GM18517 (cell line): ENCODE measurements around the gene ZNF503.

Source experiments
- ATAC-seq: cut with Tn5 transposase; IDR thresholded peaks from one replicate; pipeline ENCODE4 v1.9.1; 2021; ENCODE audit warnings: mild to moderate bottlenecking, moderate library complexity; ENCODE audit not compliant: unreplicated experiment

ZNF503 gene

DNA sequence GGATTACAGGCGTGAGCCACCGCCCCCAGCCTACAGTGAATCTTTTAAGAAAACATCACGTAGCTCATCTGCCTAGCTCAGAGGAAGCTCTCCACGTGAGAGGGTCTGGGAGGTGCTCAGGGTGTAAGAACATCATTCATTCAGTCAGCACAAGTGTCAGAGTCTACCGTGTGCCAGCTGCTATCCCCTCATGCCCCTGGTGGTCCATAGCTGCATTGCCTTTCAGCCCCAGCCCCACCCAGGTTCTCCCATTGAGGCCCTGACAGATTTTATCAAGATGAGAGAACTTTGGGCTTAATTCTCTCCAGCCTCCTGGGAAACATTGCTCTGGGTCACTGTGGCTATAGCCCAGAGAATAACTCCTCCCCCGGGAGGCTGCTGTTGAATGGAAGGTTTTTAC is 45.1 kb downstream of the ZNF503 start:
- ATAC-seq: no peak

DNA sequence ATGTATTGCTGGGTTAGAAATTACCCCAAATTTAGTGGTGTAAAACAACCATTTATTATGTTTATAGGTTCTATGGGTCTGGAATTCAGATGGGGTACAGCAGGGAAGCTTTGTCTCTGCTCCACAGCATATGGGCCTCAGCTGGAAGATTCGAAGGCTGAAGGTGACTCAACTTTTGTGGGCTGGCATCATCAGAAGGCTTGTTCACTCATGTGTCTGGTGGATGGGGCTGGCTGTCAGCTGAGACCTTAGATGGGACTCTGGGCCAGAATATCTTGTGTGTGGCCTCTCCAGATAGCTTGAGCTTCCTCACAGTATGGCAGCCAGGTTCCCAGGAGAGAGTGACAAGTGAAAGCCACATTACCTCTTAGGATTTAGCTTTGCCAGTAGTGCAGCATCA is 45.9 kb downstream of the ZNF503 start:
- ATAC-seq: no peak

DNA sequence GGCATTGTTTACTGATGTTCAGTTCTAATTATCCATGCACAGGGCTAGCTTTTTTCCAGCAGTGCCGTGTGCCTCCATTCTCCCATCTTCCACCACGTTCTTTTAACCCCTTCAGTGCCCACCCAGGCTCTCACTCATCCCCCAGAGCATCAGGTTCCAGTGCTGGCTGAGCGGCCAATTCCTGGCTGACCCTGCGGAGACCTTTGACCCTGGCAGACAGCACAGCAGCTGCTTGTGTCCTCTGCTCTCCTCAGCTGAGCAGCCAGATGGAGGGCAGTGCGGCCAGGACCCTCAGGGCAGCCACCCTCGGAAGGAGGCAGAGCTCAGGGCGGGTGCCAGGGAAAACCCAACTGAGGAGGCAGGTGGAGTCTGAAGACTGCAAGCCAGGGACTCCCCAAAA is 48.4 kb downstream of the ZNF503 start:
- no peak for ATAC-seq

DNA sequence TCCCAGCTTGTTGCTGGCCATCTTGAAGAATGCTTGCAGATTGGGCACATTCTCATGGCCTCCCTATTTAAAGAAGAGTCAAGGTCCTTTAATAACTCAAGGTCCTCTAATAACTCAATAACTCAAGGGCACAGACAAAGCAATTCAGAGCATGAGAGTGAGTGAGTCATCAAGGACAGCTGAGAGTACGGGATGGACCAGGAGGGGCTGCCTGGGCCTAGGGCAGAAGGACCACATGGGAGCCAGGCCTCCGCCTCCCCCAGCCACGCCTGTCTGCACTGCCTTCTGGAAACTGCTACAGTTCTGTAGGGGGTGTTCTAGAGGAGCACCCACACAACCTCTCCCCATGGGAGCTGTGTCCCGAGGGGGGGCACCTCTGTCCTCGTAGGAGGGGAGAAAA is 48.9 kb downstream of the ZNF503 start:
- ATAC-seq: no peak

DNA sequence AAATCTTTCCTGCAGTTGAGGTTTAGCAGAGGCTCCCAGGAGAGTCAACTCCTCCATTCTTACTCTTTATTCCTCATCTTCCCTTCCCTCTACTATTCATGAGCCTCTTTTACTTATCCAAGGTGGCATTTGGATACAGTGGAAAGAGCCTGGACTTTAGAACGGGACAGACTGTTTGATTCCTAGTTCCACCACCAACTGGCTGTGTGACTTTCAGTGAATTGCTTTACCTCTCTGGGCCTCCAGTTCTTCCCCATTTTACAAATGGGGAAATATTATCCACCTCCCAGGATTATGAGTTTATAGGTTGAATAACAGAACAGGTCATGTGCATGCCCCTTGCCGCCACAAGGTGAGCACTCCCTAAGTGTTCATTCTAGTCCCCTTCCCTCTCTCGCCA is 49.9 kb downstream of the ZNF503 start:
- no peak for ATAC-seq

DNA sequence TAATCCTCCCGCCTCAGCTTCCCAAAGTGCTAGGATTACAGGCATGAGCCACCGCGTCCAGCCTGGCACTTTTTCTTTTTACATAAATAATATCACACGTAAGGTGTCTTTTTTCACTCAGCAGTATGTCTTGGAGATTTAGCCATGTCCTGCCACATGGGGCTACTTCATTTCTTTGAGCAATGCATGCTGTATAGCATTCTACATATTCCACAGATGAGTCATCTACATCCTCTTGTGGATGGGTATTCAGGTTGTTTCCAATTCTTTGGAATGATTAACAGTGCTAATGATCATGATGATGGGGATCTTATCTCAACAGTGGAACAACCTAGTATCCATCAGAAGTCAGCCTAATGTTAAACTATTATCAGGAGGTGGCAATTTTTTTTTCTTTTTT is 50.8 kb downstream of the ZNF503 start:
- no peak for ATAC-seq
